HCEC 1CT (cell line): ENCODE measurements around the gene WFIKKN2.
"Not testable (repeated sequence)": the region's sequence is repeated elsewhere in the genome, so short reads cannot be mapped to it uniquely, and the experiment has no call there.

Experiments
- DNase-seq: peaks from one replicate; pipeline ENCODE4 v3.0.0-alpha.2; 2017

WFIKKN2 gene

DNA sequence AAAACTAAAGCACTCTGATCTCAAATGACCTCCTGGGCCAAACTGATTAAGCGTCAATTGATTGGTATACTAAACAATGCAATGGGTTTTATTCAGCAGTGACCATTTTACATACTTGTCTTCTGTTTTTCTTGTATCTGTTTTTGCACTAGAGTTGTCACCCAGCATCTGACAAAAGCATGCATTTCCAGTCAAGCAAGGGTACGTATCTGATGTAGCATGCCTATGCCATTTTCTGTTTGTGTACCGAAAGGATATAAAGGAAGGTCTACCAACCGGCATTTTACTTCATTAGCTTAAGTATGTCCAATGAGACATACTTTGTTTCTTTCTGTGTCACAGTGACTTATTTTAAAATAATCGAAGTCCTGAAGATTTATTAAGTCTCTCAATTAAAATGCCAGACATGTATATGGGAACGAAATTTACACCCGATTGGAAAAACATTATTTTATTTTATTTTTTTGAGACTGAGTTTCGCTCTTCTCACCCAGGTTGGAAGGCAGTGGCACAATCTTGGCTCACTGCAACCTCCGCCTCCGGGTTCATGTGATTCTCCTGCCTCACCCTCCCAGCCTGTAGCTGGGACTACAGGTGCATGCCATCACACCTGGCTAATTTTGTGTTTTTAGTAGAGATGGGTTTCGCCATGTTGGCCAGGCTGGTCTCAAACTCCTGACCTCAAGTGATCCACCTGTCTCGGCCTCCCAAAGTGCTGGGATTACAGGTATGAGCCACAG, 23.3 kb downstream of the WFIKKN2 start:
- DNase-seq, result no peak

- DNase-seq, result not testable (repeated sequence)
These were observed 24.3 kb downstream of the WFIKKN2 start for GRCh38 chr17:50859727-50860126.

DNA sequence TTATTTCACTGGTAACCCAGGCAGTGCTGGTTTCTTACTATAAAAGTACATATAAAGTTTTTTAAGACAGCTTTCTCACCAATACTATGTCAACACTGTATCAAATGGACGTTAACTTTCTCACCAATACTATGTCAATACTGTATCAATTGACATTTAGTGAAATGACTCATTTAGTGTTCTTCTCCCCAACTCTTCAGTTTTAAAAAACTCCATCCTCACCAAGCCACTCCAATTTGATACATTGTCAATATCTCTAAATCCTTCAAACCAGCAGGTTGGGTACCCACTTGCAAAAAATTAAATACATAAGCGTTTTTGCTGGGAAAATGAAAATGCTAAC, 25.9 kb downstream of the WFIKKN2 start:
- no peak for DNase-seq

DNA sequence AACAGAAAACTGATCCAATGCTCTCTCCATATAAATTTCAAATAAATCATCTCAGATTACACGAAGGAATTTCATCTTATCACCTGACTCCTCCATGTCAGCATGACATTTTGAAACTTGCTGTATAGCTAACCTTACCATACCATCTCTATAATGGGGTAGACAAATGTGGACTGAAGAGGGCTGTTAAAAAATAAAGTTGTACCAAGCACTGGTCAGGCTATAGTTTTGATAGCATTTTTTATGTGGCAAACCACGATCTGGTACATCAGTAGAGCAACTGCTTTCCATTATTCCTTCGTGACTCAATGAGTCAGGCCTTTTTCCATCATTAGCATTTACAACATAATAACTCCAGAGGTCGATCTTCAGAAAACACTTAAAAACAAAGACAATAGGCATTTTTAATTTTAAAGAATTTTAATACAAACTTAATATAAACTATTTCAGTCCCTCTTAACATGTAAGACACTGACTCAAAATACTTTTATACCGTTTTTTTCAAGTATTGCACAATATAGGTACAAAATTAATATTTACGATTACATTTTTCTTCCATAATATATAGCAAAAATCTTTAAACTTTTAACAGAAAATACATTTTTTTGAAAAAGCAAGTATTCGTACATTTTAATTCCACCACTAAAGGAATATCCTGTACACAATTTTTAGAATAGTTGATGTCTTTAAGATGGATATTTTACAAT, 26.6 kb downstream of the WFIKKN2 start:
- DNase-seq, result no peak

DNA sequence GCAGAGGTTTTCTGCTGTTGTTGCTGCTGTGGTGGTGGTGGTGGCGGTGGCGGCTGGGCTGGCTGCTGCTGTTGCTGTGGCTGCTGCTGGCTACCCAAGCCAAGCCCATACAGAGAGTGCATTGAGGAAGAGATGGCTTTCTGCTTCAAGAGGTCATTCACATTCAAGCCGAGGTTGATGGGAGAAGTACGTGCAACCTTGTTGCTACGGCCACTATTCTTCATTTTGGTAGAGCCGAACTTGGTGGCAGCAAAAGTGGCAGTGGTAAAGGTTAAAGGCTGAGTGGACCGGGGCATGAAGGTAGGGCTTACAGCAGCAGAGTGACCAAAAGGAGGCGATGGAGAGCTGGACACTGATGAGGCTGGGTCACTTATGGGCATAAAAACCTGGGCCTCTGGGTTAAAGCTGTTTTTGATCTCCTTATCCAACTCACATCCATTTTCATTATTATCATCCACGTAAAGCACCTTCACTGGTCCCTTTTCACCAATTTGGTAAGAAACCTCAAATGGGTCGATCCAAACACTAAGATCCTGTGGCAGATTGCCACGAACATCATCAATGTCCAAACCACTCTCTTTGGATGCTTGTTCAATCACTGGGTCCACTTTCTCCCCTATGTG, 27.9 kb downstream of the WFIKKN2 start:
- peak; percentile 30 for DNase-seq

DNA sequence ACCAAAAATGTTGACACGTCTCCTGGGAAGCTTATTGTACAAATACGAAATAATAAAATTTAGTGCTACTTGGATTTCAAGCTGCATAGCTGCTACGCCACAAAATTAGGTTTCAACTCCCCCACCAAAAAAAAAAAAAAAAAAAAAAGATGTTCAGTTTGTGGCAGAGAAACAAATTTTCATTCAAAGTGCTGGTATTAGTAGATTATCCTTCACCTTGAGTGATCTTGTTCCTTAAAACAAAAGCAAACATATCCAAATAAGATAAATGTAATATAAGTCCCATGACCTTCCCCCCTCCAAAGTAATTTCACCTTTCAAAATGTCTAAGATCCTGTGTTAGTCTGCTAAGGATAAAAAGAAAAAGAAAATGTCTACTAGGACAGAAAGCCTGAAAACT, 28.5 kb downstream of the WFIKKN2 start:
- no peak for DNase-seq

GRCh38 chr17:50864747-50865059, 29.3 kb downstream of the WFIKKN2 start:
- DNase-seq, result no peak

DNA sequence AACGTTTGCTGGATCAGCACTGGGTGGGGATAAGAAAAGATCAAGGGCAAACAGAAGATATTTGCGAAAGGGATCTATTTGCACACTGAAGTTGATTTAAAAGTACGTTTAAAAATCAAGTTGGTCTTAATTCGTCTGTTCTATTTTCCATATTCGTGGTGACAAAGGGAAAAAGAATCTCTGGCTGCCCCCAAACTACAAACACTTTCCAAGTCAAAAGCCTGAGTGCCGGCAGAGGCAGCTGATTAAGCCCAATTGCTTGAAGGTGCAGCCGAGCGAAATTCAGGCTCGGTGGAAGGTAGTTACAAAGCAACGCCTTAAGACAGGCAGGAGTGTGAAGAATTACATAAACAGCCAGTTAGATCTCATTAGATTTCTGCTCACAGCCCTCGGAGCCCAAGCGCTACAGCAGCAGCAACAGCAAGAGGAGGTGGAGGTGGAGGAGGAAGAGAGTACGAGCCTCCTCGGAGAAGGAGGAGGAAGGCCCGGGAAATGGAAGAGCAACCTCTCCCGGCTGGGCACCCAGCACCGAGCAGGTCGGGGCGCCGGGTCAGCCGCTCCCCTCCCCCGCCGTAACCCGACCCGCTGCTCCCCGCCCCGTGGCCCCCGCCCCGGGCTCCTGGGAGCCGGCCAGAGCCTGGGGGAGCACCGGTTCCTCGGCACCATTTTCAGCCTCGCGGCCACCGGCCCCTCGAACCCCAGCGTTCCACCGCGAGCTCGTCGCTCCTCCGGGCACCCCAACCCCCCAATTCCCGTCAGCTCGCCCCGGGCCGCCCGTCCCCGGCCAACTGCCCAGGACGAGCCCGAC, 29.9 kb downstream of the WFIKKN2 start:
- DNase-seq, result peak; percentile 44

GRCh38 chr17:50865868-50866260, 30.5 kb downstream of the WFIKKN2 start:
- DNase-seq, result no peak

GRCh38 chr17:50866261-50866949, 31.0 kb downstream of the WFIKKN2 start, which contains the start of gene TOB1:
Gene TOB1, minus strand, starts transcription at chr17:50866354. Its CDS starts 2,337 bp downstream, at chr17:50864017.
- peak; percentile 96 for DNase-seq

DNA sequence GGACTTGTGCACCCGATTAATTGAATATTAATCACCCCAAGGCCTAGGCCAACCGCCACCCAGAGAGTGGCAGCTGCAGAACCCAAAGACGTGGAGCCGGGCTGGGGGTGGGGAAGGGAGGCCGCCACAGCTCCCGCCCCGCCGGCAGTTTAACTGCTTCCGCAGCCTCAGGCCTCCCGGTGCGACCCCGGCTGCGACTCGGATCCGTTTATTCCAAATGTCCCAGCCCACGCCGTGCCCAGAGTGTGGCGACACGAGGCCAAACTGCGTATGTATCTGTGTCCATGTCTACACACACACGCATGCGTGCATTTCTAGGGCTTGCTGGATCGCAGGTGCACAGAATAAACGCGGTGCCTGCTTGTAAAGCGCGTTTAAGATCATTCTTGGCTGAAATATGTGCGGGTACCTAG, 31.6 kb downstream of the WFIKKN2 start:
- DNase-seq, result peak; percentile 59

DNA sequence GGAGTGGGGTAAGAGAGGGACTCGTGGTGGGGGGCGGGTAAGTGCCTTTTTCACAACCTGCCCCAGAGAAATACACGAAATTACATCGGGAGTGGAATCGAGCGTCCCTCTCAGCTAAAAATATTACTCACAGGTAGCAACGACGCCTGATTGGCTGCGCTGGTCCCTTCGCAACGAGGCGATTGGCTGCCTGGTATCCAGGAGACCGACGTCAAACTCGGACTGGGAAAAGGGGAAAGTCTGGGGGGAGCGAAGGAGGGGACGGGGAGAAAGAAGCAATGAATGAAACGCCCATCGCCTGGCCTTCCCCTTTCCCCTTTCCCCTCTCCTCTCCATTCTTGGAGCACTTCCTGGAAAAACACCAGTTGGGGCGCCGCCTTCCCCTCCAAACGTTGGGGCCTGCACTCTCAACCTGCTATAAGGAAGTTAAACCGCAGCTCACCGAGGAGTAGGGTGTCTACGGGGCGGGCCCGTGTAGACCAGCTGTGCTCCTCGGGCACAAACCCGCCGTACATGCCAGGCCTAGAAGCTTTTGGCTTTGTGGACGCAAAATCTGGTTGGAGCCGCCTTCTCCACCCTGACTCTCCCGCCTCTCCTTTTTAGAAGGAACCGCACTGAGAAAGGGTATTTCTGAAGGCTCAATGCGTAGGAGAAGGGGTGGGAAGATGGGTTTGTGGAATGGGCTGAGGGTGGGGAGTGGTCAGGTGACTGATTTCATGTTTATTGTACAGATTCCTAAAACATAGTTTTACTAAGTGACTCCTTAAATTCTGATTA, 32.2 kb downstream of the WFIKKN2 start:
- peak; percentile 95 for DNase-seq

GRCh38 chr17:50868140-50868438, 32.7 kb downstream of the WFIKKN2 start:
- no peak for DNase-seq

- no peak for DNase-seq
These were observed 33.2 kb downstream of the WFIKKN2 start for GRCh38 chr17:50868602-50869001.

DNA sequence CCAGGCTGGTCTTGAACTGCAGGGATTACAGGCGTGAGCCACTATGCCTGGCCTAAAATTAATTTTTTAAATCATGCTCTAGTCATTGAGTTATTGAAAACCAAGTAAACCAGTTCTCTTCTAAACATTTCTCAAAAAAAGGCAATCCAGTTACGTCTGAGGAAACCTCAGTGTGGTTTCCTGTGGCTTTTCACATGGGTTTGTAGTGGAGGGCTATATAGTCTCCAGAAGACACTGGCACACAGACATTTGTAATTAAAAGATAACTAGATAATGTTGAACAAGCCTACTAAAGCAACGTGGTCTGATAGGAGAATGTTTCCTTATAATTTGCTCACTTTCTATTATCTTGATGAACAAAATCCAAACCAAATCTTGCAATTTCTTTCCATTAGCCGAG, 36.0 kb downstream of the WFIKKN2 start:
- no peak for DNase-seq

- DNase-seq, result no peak
These were observed 36.5 kb downstream of the WFIKKN2 start for GRCh38 chr17:50871898-50872297.

GRCh38 chr17:50872710-50873424, 37.5 kb downstream of the WFIKKN2 start:
- peak; percentile 24 for DNase-seq

- DNase-seq, result no peak
These were observed 39.7 kb downstream of the WFIKKN2 start for GRCh38 chr17:50875074-50875473.

GRCh38 chr17:50877042-50877441, 41.7 kb downstream of the WFIKKN2 start:
- DNase-seq, result not testable (repeated sequence)

- DNase-seq, result no peak
These were observed 42.5 kb downstream of the WFIKKN2 start for GRCh38 chr17:50877838-50878237.

GRCh38 chr17:50879086-50879485, 43.7 kb downstream of the WFIKKN2 start:
- DNase-seq, result no peak
